ENCODE results near the gene TMEM150C.

- TF ChIP-seq CTCF (IDR thresholded peaks at IDR 0.05) (no peak), POLR2A (IDR thresholded peaks at IDR 0.05) (no peak)
Observed at GRCh38 chr4:82591592-82591991, 29.8 kb upstream of the TMEM150C start.

Data from heart left ventricle (tissue), 13 donors.